Ovary (tissue), 9 donors: ENCODE measurements around the gene MORN1. TPM values are rescaled to one million over a fixed set of nuclear protein-coding genes. Genes with fewer than 3 reads are reported as not detected.

Experiments
- DNase-seq, 5 donors: peaks; one replicate each; pipeline ENCODE4 v3.0.0-alpha.2; 2019 to 2020
- H3K27ac ChIP-seq, 2 donors: fragments of 200-600 bp; one replicate each; pipeline versions ENCODE4 v1.5.1 to v1.8.0; 2019 to 2022
- H3K27me3 ChIP-seq: fragments of 200-600 bp; one replicate; pipeline ENCODE4 v1.8.0; 2022
- H3K36me3 ChIP-seq: fragments of 200-600 bp; sonication (generic); one replicate; pipeline ENCODE4 v1.5.1; 2019
- H3K4me1 ChIP-seq: one replicate; pipeline ENCODE4 v1.8.1; 2013; ENCODE audit warnings: mild to moderate bottlenecking, moderate library complexity; ENCODE audit not compliant: insufficient read depth
- H3K4me3 ChIP-seq: fragments of 200-600 bp; sonication (generic); one replicate; pipeline ENCODE4 v1.5.1; 2017
- H3K9me3 ChIP-seq, 2 donors: fragments of 200-600 bp in 1 of 2; sonication (generic) in 1 of 2; one replicate each; pipeline versions ENCODE4 v1.5.1 to v1.8.1; 2013 to 2019; ENCODE audit warnings: mild to moderate bottlenecking in 1 of 2, moderate library complexity in 1 of 2
- EP300 ChIP-seq: sonication (generic); formaldehyde crosslinking; IDR thresholded peaks from one replicate; pipeline ENCODE4 v1.6.1; 2017; ENCODE audit warnings: antibody characterized with exemption
- POLR2A ChIP-seq: fragments of 450-650 bp; IDR thresholded peaks from one replicate; pipeline ENCODE4 v1.6.1; 2017; ENCODE audit warnings: antibody characterized with exemption, mild to moderate bottlenecking, moderate library complexity
- WGBS, 3 donors: extraction: QIAGEN DNeasy Blood & Tissue Kit in 1 of 3; methylation state at CpG; one replicate each; pipeline versions ENCODE4 v1.1.5 to v1.1.7; 2013 to 2017; 5-methylcytosine and 5-hydroxymethylcytosine counted together
- intact Hi-C, 4 donors: fragments of 100-400 bp; cut with DNase I; formaldehyde crosslinking; loops; one replicate each; pipeline versions ENCODE4 v1.11.0 to v1.15.1; 2022 to 2023
- polyA plus RNA-seq, 2 donors: library from polyadenylated mRNA; stranded (reverse); fragments of 200-250 nt in 1 of 2; fragments of 350-450 nt in 1 of 2; fragmentation: Illumina TruSeq in 1 of 2; extraction: RNeasy Lipid Tissue Mini Kit (QIAGEN cat#74804) in 1 of 2; gene quantifications; one replicate each; pipeline ENCODE4 v1.2.3, GENCODE V29; 2013 to 2014
- total RNA-seq, 7 donors: library from RNA; depleted of rRNA in 2 of 7; stranded (reverse); fragments of >200 nt in 2 of 7; fragmentation: NEBNext Ultra II Directional in 3 of 7; extraction: Animal tissue kit (Norgen Biotek cat#: 25700) in 3 of 7; gene quantifications; one replicate each; pipeline versions ENCODE4 v1.1.0 to v1.2.4, GENCODE V29; 2016 to 2023
- TF ChIP-seq, protein P1 (sequence below), 3 donors: fragments of 450-650 bp in 2 of 3; fragments of 200-600 bp in 1 of 3; IDR thresholded peaks; one replicate each; pipeline versions ENCODE4 v1.5.1 to v1.8.0; 2016 to 2022; ENCODE audit warnings: antibody characterized with exemption in 3 of 3, mild to moderate bottlenecking in 1 of 3
- donor health status: DM: no; HTN: no; CAD: no; lungs with moderate emphysema.
- donor health status: DM: no; HTN: no; CAD: no.
- donor health status: Bipolar disorder and iron deficiency.
- donor health status: DM: yes; HTN: yes; CAD: no.
- donor health status: DM: no; HTN: no; CAD: no.
- donor health status: DM: yes; HTN: yes; CAD: no.

MORN1 gene
- total and polyA plus RNA-seq, 9 donors, result 1.7 to 24.2 (median 17.7) TPM

DNA sequence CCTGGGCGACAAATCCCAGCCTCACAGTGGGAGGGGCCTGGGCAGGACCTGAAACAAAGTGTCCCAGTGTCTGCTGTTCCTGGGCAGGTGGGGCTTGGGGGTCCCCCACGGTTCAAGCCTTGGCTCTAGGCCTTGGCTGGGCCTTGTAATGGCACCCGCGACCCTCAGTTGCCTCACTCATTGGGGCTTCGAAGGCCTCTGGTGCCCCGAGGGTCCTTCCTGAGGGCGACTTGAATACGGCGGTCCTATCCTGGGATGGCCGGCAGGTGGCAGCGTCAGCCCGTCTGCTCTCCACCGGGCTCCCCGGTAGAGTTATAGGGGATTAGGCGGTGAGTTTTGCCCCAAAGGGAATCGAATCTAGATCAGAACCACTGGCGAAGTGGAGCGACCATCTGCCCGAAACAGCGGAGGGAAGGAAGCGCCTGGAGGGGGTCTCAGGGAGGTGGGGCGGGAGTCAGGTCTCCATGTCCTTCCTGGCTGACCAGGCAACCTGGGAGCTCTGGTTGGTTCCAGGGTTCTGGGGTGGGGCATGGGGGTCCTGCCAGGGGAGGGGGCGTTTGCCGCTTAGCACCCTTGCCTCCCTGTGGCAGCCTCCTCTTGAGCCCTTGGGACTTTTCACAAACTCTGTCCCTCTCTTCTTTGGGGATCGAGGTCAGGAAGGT lies 23.1 kb upstream of the MORN1 start:
- no peaks in the 10 kb centered on the region for H3K36me3 ChIP-seq
- H3K9me3 ChIP-seq, result no peaks in the 10 kb centered on the region
- H3K4me1 ChIP-seq, result peaks cover 6% of the 10 kb centered on the region
- H3K4me3 ChIP-seq, result no peak overlapping the region
- DNase-seq, result peak; percentile 65 to 85 (median 81)
- no peaks in the 10 kb centered on the region for H3K27me3 ChIP-seq
- intact Hi-C loops, result loop anchor here in 3 of 4 donors (1.0 to 10.0 kb wide), 3 partner anchors 134 to 1010 kb away; partner anchors contain the start of gene MMEL1 (in 1 of the 3)
- no peak overlapping the region for H3K27ac ChIP-seq
- 2 to 3% (median 3%) methylated on average over 23 to 25 of the region's 25 CpGs for WGBS, 3 donors
- TF ChIP-seq, protein P1, sequence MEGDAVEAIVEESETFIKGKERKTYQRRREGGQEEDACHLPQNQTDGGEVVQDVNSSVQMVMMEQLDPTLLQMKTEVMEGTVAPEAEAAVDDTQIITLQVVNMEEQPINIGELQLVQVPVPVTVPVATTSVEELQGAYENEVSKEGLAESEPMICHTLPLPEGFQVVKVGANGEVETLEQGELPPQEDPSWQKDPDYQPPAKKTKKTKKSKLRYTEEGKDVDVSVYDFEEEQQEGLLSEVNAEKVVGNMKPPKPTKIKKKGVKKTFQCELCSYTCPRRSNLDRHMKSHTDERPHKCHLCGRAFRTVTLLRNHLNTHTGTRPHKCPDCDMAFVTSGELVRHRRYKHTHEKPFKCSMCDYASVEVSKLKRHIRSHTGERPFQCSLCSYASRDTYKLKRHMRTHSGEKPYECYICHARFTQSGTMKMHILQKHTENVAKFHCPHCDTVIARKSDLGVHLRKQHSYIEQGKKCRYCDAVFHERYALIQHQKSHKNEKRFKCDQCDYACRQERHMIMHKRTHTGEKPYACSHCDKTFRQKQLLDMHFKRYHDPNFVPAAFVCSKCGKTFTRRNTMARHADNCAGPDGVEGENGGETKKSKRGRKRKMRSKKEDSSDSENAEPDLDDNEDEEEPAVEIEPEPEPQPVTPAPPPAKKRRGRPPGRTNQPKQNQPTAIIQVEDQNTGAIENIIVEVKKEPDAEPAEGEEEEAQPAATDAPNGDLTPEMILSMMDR (IDR thresholded peaks at IDR 0.05), result peak; percentile 69 to 90 (median 87)
- TF ChIP-seq POLR2A (no peak), EP300 (no peak)

DNA sequence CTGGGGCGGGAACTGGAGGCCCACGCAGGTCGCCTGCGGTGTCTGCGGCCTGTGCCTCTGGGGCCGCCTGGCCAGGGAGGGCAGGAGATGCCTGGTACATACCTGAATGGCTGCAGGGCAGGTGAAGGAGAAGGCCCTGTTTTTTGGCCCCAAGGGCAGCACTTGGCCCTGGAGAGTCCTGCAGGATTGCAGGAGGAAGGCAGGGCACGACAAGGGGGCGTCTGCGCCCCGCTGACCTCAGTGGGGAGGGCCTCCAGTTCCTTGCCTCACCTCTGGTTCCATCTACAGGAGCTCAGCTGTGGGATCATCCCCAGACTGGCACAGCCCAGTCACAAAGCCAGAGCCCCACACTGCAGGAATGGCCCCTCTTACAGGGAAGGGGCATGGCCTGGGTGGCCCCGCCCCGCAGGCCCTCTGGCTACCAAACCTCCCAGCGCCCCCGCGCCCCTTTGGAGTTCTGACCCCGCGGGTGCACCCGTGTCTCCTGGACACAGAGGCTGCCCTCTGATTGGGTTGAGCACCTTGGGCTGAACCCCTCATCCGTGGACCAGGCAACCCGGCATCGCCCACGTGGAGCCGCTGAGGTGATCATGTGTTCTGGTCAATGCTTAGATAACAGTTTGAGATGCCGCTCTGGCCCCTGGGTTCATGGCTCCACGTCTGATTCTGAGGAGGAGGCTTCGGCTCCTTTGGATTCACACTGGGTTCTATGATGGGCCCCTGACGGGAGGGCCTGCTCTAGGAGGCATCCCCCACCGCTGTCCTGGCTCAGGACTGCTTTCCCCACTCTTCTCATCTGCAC lies 22.3 kb upstream of the MORN1 start:
- peak in 2 of 5 donors; percentile 31 to 44 for DNase-seq
- H3K9me3 ChIP-seq, result no peaks in the 10 kb centered on the region
- H3K36me3 ChIP-seq, result no peaks in the 10 kb centered on the region
- H3K4me1 ChIP-seq, result peaks cover 6% of the 10 kb centered on the region
- 40 to 56% (median 44%) methylated on average over 27 to 28 of the region's 28 CpGs for WGBS, 3 donors
- H3K27ac ChIP-seq, result peak overlapping the region in 1 of 2 donors; percentile 82
- TF ChIP-seq, protein P1 (IDR thresholded peaks at IDR 0.05), result no peak
- TF ChIP-seq EP300 (no peak), POLR2A (no peak)
- intact Hi-C loops, result loop anchor here in 3 of 4 donors (1.0 to 10.0 kb wide), 3 partner anchors 135 to 1011 kb away; partner anchors contain the start of gene MMEL1 (in 1 of the 3)
- H3K4me3 ChIP-seq, result peak overlapping the region; percentile 87
- no peaks in the 10 kb centered on the region for H3K27me3 ChIP-seq

DNA sequence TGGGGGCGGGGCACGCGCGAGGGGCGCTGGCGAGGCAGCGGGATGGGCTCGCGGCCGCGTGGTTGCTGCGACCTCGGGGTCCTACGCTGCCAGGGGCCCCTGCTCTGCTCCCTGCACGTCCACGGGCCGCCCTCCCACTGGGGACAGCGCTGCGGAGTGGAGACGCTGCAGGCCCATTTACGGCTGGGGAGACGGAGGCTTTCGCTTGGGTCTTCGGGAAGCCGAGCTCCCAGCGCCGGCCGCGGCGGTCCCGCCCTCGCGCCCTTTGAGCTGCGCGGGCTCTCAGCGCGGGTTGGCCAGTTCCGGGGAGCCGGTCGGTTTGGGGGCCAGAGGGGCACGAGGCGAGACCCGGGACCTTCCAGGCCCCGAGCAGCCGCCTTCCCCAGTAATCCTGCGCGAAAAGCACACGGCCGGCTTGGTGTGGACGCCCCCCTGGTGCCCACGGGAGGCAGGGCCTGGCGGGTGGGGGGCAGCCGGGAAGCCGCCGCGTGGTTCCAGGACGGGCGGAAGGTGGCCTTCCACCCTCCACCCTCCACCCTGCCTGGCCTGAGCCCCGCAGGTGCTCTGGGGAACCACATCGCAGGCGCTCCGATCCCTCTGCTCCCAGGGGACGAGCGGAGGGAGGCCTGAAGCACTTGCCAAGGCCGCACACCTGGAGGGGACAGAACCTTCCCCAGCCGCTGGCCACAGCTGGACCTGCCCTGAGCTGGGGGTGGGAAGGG lies 21.6 kb upstream of the MORN1 start:
- DNase-seq, result peak in 3 of 5 donors; percentile 45 to 67 (median 66)
- Histone ChIP-seq H3K9me3 (no peaks in the 10 kb centered on the region), H3K4me3 (peak overlapping the region; percentile 87), H3K4me1 (peaks cover 6% of the 10 kb centered on the region), H3K27ac (peak overlapping the region; percentile 76 to 82), H3K27me3 (no peaks in the 10 kb centered on the region), H3K36me3 (no peaks in the 10 kb centered on the region)
- WGBS, 3 donors, result 0 to 2% (median 2%) methylated on average over 22 to 66 of the region's 66 CpGs
- intact Hi-C loops, result loop anchor here in 2 of 4 donors (1.0 to 10.0 kb wide), 3 partner anchors 135 to 1012 kb away; partner anchors contain the start of gene MMEL1 (in 1 of the 2)
- TF ChIP-seq POLR2A (no peak), EP300 (no peak)
- TF ChIP-seq, protein P1 (IDR thresholded peaks at IDR 0.05), result no peak

DNA sequence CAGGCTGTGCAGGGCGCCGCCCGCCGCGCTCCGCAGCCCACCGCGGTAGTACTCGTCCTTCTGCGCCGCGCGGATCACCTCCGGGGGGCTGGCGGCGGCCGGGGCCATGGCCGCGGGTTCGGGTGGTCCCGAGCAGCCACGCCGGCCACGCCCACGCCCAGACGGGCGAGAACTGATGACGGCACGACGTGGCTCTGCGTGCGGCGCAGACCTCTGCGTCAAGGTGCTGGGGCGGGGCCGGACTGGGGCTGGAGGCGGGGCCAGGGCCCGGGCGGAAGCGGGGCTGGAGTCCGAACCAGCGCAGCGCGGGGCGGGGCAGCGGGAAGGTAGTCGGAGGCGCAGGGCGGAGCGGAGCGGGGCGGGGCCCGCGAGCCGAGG lies 21.0 kb upstream of the MORN1 start, which contains the start of gene PEX10:
PEX10 (minus strand) TSS at position 170 of the 378 bp plus-strand sequence; CDS start at position 108, 62 bp downstream.
- Histone ChIP-seq H3K36me3 (no peaks in the 10 kb centered on the region), H3K27me3 (no peaks in the 10 kb centered on the region), H3K27ac (peak within 1 kb of the TSS; percentile 76 to 85), H3K4me3 (peak within 1 kb of the TSS; percentile 87), H3K9me3 (no peaks in the 10 kb centered on the region), H3K4me1 (peaks cover 6% of the 10 kb centered on the region)
- peak; percentile 97 to 99 (median 98) for DNase-seq
- 0 to 1% (median 0%) methylated on average over 7 to 55 of the region's 55 CpGs for WGBS, 3 donors
- intact Hi-C loops, result loop anchor here in 2 of 4 donors (10.0 kb wide), 2 partner anchors 222 to 1012 kb away; partner anchors contain the start of gene MMEL1 (in 1 of the 2)
- TF ChIP-seq POLR2A (peak; percentile 47), EP300 (no peak)
- TF ChIP-seq, protein P1 (IDR thresholded peaks at IDR 0.05), result no peak
